ENCODE results near the gene BCAS3.

DNA sequence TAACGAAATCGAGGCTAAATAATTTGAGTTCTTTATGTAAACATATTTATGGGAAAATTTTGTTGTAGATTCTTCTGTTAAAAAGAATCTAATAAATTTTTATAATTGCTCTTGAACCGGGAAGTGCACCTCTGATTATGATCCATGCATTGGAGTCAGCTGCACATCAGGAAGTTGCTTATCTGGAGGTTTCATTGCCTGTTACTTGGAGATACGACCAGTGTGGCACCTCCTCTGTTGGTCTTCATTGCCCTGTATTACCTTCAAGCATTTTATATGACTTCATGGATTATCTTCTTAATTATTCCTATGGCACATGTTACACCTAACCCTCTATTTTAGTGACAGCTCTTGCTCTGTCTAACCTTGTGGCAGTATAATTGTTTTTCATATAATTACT is 409.4 kb downstream of the BCAS3 start:
- no peak for TF ChIP-seq ARNTL (CRISPR knock-in tag; IDR thresholded peaks at IDR 0.05; ENCODE audit: borderline replicate concordance, low read depth)
- no peak for TF ChIP-seq RARB (CRISPR knock-in tag; IDR thresholded peaks at IDR 0.05)
- no peak for TF ChIP-seq BACH2 (CRISPR knock-in tag; IDR thresholded peaks at IDR 0.05; ENCODE audit: borderline replicate concordance)
- TF ChIP-seq, protein P1, sequence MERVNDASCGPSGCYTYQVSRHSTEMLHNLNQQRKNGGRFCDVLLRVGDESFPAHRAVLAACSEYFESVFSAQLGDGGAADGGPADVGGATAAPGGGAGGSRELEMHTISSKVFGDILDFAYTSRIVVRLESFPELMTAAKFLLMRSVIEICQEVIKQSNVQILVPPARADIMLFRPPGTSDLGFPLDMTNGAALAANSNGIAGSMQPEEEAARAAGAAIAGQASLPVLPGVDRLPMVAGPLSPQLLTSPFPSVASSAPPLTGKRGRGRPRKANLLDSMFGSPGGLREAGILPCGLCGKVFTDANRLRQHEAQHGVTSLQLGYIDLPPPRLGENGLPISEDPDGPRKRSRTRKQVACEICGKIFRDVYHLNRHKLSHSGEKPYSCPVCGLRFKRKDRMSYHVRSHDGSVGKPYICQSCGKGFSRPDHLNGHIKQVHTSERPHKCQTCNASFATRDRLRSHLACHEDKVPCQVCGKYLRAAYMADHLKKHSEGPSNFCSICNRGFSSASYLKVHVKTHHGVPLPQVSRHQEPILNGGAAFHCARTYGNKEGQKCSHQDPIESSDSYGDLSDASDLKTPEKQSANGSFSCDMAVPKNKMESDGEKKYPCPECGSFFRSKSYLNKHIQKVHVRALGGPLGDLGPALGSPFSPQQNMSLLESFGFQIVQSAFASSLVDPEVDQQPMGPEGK (CRISPR knock-in tag; IDR thresholded peaks at IDR 0.05; ENCODE audit: borderline replicate concordance) = no peak
- no peak for TF ChIP-seq ZFP30 (CRISPR knock-in tag; IDR thresholded peaks at IDR 0.05)
- no peak for TF ChIP-seq SNAI2 (CRISPR knock-in tag; IDR thresholded peaks at IDR 0.05)
- TF ChIP-seq ZC3H10 (CRISPR knock-in tag; IDR thresholded peaks at IDR 0.05) = no peak
- TF ChIP-seq ZNF8 (CRISPR knock-in tag; IDR thresholded peaks at IDR 0.05) = no peak
- no peak for TF ChIP-seq OSR1 (CRISPR knock-in tag; IDR thresholded peaks at IDR 0.05)
- no peak for TF ChIP-seq GLIS3 (CRISPR knock-in tag; IDR thresholded peaks at IDR 0.05)
- TF ChIP-seq, protein P2, sequence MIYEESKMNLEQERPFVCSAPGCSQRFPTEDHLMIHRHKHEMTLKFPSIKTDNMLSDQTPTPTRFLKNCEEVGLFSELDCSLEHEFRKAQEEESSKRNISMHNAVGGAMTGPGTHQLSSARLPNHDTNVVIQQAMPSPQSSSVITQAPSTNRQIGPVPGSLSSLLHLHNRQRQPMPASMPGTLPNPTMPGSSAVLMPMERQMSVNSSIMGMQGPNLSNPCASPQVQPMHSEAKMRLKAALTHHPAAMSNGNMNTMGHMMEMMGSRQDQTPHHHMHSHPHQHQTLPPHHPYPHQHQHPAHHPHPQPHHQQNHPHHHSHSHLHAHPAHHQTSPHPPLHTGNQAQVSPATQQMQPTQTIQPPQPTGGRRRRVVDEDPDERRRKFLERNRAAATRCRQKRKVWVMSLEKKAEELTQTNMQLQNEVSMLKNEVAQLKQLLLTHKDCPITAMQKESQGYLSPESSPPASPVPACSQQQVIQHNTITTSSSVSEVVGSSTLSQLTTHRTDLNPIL (CRISPR knock-in tag; IDR thresholded peaks at IDR 0.05; ENCODE audit: low read depth) = no peak
- TF ChIP-seq, protein P3, sequence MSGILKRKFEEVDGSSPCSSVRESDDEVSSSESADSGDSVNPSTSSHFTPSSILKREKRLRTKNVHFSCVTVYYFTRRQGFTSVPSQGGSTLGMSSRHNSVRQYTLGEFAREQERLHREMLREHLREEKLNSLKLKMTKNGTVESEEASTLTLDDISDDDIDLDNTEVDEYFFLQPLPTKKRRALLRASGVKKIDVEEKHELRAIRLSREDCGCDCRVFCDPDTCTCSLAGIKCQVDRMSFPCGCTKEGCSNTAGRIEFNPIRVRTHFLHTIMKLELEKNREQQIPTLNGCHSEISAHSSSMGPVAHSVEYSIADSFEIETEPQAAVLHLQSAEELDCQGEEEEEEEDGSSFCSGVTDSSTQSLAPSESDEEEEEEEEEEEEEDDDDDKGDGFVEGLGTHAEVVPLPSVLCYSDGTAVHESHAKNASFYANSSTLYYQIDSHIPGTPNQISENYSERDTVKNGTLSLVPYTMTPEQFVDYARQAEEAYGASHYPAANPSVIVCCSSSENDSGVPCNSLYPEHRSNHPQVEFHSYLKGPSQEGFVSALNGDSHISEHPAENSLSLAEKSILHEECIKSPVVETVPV (CRISPR knock-in tag; IDR thresholded peaks at IDR 0.05) = no peak
- TF ChIP-seq TOX (CRISPR knock-in tag; IDR thresholded peaks at IDR 0.05; ENCODE audit: borderline replicate concordance) = no peak
